Omental fat pad (tissue), 4 donors: ENCODE data around the gene ENGASE. TPM values are rescaled to one million over a fixed set of nuclear protein-coding genes. Genes with fewer than 3 reads are reported as not detected.

Experiments used
- ATAC-seq: fragments of 150-250 bp; one replicate; pipeline ENCODE4 v1.9.1; 2016; ENCODE audit warnings: mild to moderate bottlenecking, moderate library complexity; ENCODE audit not compliant: low FRiP score
- DNase-seq: peaks from one replicate; pipeline ENCODE4 v3.0.0-alpha.2; 2019; ENCODE audit warnings: low spot score
- CTCF ChIP-seq, 3 donors: fragments of 450-650 bp; IDR thresholded peaks; one replicate each; pipeline ENCODE4 v1.5.1; 2016 to 2017; ENCODE audit warnings: antibody characterized with exemption in 3 of 3, mild to moderate bottlenecking in 3 of 3, moderate library complexity in 2 of 3
- total RNA-seq, 4 donors: library from RNA; depleted of rRNA; stranded (reverse); fragments of >200 nt; gene quantifications; one replicate each; pipeline ENCODE4 v1.1.0, GENCODE V29; 2016

The ENGASE gene
- total RNA-seq, 4 donors from 2014 or later: 12.2 to 52.3 (median 22.2) TPM

GRCh38 chr17:79041041-79041570, 33.5 kb upstream of the ENGASE start:
- DNase-seq: no peak
- no peak for TF ChIP-seq CTCF (IDR thresholded peaks at IDR 0.05)
- no peak for ATAC-seq

- ATAC-seq: no peak
- DNase-seq: no peak
- no peak for TF ChIP-seq CTCF (IDR thresholded peaks at IDR 0.05)
Observed at GRCh38 chr17:79041723-79042420, 32.8 kb upstream of the ENGASE start.

GRCh38 chr17:79042421-79043190, 32.0 kb upstream of the ENGASE start:
- ATAC-seq (peak; percentile 17), DNase-seq (peak; percentile 86)
- peak in 2 of 3 donors; percentile 79 to 85 for TF ChIP-seq CTCF (IDR thresholded peaks at IDR 0.05)

GRCh38 chr17:79043191-79043930, 31.3 kb upstream of the ENGASE start:
- no peak for TF ChIP-seq CTCF (IDR thresholded peaks at IDR 0.05)
- DNase-seq: no peak
- no peak for ATAC-seq

- DNase-seq (no peak), ATAC-seq (no peak)
- TF ChIP-seq CTCF (IDR thresholded peaks at IDR 0.05): no peak
Observed at GRCh38 chr17:79043931-79044320, 30.7 kb upstream of the ENGASE start.

- DNase-seq: peak; percentile 20
- TF ChIP-seq CTCF (IDR thresholded peaks at IDR 0.05): no peak
- no peak for ATAC-seq
Observed at GRCh38 chr17:79044462-79044861, 30.2 kb upstream of the ENGASE start.
